A172 (cell line): Measurements from ENCODE around the gene TAS1R3. TPM values are rescaled to one million over a fixed set of nuclear protein-coding genes. Genes with fewer than 3 reads are reported as not detected.

ENCODE experiments used
- DNase-seq: peaks from one replicate; pipeline ENCODE4 v3.0.0-alpha.2; 2015; ENCODE audit warnings: low spot score
- total RNA-seq: library from RNA; depleted of rRNA; stranded (reverse); fragments of >200 nt; shearing (Covaris generic); gene quantifications from 2 replicates; pipeline ENCODE4 v1.2.3, GENCODE V29; 2014; rRNA removed

Gene TAS1R3
- total RNA-seq, 1 experiment from 2014 or later, result 0.33 TPM

GRCh38 chr1:1371746-1372711, 40.9 kb downstream of the TAS1R3 start:
- DNase-seq, result no peak

- DNase-seq, result no peak
Measured at GRCh38 chr1:1373051-1373814, 42.2 kb downstream of the TAS1R3 start.

DNA sequence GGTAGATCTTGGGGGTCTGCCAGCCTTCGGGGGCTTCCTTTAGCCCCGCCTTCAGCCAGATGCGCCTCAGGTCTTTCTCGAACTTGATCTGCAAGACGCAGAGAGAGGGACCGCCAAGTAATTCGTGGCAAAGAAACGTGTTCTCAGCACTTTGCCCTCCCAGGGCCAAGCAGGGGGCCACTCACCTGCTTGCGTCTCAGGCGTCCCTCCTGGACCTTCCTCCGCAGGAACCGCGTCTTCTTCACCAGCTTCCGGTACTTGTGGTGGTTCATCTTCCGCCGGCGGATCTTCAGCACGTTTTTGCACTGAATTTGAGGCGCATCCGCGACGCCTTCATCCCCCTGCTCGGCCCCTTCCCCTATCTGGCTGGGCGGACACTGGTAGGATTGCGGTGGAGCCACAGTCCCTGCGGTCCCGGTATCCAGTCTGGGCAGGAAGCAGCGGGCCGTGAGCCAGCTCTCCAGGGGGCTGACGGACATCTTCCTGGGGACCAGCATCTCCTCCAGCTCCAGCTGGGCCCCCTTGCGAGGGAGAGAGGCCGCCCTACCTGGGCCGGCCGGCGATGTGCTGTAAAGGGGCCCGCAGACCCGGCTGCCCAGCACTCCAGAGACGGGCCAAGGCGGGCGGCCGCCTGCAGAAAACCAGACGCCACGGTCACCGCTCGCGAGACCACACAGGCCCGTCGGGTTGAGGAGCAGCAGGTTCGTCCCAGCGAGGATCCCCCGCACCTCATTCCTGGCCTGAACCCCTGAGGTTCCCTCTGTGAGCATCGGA, 42.9 kb downstream of the TAS1R3 start:
- no peak for DNase-seq

DNA sequence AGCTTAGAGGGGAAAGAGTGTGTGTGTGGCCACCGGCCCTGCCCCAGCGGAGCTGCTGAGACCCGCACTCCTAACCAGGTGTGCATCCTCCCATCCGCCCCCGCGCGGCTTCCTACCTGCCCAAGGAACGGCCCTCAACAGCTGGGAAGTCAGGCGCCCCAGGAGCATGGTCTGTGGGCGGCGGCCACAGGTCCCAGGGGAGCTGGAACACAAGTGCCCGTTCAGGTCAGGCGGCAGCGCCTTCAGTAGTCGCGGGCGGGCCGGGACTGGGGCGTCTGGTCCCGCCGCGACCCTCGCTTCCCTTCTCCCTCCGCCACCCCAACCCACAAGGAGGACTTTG, 43.5 kb downstream of the TAS1R3 start:
- DNase-seq, result no peak

DNA sequence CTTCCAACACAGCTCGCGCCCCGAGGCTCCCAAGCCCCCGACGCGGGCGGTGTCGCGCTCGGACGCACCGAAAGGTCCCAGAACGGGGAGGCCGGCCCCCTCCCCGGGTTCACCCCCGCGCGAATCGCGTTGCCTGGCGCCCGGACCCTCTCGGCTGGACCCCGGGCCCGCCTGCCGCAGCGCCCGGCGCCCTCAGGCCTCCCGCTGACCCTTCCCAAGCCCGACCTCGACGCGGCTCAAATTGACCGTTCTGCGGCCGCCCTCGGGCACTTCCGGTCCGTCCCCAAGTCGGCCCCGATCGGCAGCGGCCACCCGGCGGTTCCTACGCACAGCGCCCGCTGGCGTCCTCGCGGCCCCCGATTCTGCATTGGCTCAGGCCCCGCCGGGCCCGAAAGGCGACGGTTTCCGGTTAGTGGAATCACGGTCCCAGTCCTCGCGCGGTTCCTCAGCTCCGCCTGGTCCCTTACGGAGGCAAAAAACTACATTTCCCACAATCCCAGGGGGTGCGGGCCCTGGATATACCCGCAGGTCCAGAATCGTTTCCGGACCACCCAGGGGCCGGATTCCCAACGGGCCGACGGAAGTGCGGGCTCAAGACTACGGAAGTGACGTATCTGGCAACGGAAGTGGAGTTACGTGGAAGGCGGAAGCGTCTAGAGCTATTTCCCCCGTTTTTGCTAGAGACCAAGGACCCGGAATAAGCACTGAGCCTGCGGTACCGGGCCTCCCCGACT, 44.0 kb downstream of the TAS1R3 start, which contains the start of gene AURKAIP1:
TSS of gene AURKAIP1 (minus strand) at position 279 of the 734 bp plus-strand sequence. CDS start 451 bp downstream, outside the sequence.
- DNase-seq, result peak; percentile 95

DNA sequence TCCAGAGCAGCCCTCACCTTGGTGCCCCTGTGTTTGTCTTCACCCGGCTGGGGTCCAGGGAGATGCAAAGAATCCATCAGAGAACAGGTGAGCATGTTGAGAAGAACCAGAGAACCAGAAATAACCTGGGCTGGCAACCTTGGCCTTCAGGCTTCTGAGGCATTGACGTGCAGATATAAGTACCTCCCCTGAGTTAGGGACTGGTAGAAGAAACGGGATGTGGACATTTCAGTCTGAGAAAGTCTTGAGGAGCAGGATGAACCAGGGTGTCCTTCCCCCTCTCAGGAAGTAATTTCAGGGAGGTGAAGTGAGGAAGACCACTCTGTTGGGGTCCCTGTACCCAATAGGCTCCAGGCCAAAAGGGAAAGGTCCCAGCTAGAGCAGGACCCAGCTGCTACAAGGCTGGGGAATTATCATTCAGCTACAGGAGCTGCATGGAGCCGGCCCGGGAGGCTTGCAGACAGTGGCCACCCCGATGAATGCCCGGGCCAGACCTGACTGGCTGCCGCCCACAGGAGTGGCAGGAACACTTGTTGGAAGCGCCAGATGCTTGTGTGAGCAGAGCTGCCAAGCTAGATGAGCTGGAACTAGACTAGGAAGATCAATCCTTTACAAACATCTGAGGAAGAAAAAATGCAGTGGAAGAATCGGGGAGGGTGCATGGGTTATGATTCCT, 45.6 kb downstream of the TAS1R3 start:
- DNase-seq, result no peak

GRCh38 chr1:1377540-1378205, 46.6 kb downstream of the TAS1R3 start:
- DNase-seq, result no peak

GRCh38 chr1:1380860-1381259, 49.8 kb downstream of the TAS1R3 start:
- DNase-seq, result no peak

GRCh38 chr1:1381294-1381693, 50.2 kb downstream of the TAS1R3 start:
- no peak for DNase-seq

Other genes starting within 250 kb of the TAS1R3 start
- 8.2 and 10.0 TPM in 2 replicates for gene C1orf159, start 215.2 kb upstream of the TAS1R3 start, total RNA-seq
- gene TTLL10, start 157.4 kb upstream of the TAS1R3 start, total RNA-seq, result not detected in 2 replicates
- not detected in 2 replicates for gene TNFRSF18, start 124.7 kb upstream of the TAS1R3 start, total RNA-seq
- gene TNFRSF4, start 117.1 kb upstream of the TAS1R3 start, total RNA-seq, result not detected in 2 replicates
- gene SDF4, start 99.3 kb upstream of the TAS1R3 start, total RNA-seq, result 93.4 and 109 TPM in 2 replicates
- gene B3GALT6, start 99.0 kb upstream of the TAS1R3 start, total RNA-seq, result 30.7 and 38.8 TPM in 2 replicates
- not detected in 2 replicates for gene C1QTNF12, start 84.6 kb upstream of the TAS1R3 start, total RNA-seq
- 26.2 and 38.0 TPM in 2 replicates for gene UBE2J2, start 57.4 kb upstream of the TAS1R3 start, total RNA-seq
- gene SCNN1D, start 50.8 kb upstream of the TAS1R3 start, total RNA-seq, result 0.83 and 0.93 TPM in 2 replicates
- gene ACAP3, start 23.4 kb upstream of the TAS1R3 start, total RNA-seq, result 37.2 and 37.5 TPM in 2 replicates
- 15.6 and 17.3 TPM in 2 replicates for gene PUSL1, start 22.7 kb upstream of the TAS1R3 start, total RNA-seq
- 48.4 and 56.7 TPM in 2 replicates for gene INTS11, start 6.6 kb upstream of the TAS1R3 start, total RNA-seq
- 17.0 and 19.5 TPM in 2 replicates for gene CPTP, start 6.5 kb upstream of the TAS1R3 start, total RNA-seq
- gene DVL1, start 18.1 kb downstream of the TAS1R3 start, total RNA-seq, result 47.7 and 58.2 TPM in 2 replicates
- gene MXRA8, start 27.3 kb downstream of the TAS1R3 start, total RNA-seq, result 0.24 TPM in 1 of 2 replicates, not detected in the other
- gene AURKAIP1, start 43.9 kb downstream of the TAS1R3 start, total RNA-seq, result 120 and 123 TPM in 2 replicates
- gene CCNL2, start 68.1 kb downstream of the TAS1R3 start, total RNA-seq, result 35.6 and 43.2 TPM in 2 replicates
- 117 and 151 TPM in 2 replicates for gene MRPL20, start 76.0 kb downstream of the TAS1R3 start, total RNA-seq
- gene ANKRD65, start 90.0 kb downstream of the TAS1R3 start, total RNA-seq, result 0.12 TPM in 1 of 2 replicates, not detected in the other
- 0.91 and 2.0 TPM in 2 replicates for gene VWA1, start 104.4 kb downstream of the TAS1R3 start, total RNA-seq
- not detected in 2 replicates for gene ATAD3C, start 118.4 kb downstream of the TAS1R3 start, total RNA-seq
- gene ATAD3B, start 140.5 kb downstream of the TAS1R3 start, total RNA-seq, result 8.0 and 12.0 TPM in 2 replicates
- gene ATAD3A, start 180.9 kb downstream of the TAS1R3 start, total RNA-seq, result 16.4 and 19.2 TPM in 2 replicates
- gene TMEM240, start 209.3 kb downstream of the TAS1R3 start, total RNA-seq, result not detected in 2 replicates
- 49.7 and 56.2 TPM in 2 replicates for gene SSU72, start 243.6 kb downstream of the TAS1R3 start, total RNA-seq